HG02610 (cell line): Measurements from ENCODE around the gene MRPL12.
"Not testable (repeated sequence)": the region's sequence is repeated elsewhere in the genome, so short reads cannot be mapped to it uniquely, and the experiment has no call there.

Source experiments
- ATAC-seq: cut with Tn5 transposase; IDR thresholded peaks from one replicate; pipeline ENCODE4 v1.9.1; 2021; ENCODE audit warnings: mild to moderate bottlenecking, moderate library complexity; ENCODE audit not compliant: unreplicated experiment

The MRPL12 gene

GRCh38 chr17:81737947-81738800, 35.0 kb downstream of the MRPL12 start:
- no peak for ATAC-seq

- no peak for ATAC-seq
Measured at GRCh38 chr17:81738801-81739393, 35.7 kb downstream of the MRPL12 start.

- ATAC-seq, result not testable (repeated sequence)
Measured at GRCh38 chr17:81739593-81739992, 36.4 kb downstream of the MRPL12 start.

GRCh38 chr17:81740395-81740961, 37.3 kb downstream of the MRPL12 start:
- ATAC-seq, result no peak

GRCh38 chr17:81741049-81741593, 38.0 kb downstream of the MRPL12 start:
- ATAC-seq, result no peak

- ATAC-seq, result no peak
Measured at GRCh38 chr17:81741594-81742452, 38.7 kb downstream of the MRPL12 start.
